Activated CD4-positive, alpha-beta T cell treated with anti-CD3 and anti-CD28 coated beads, Interleukin-10, Interleukin-2, amounts not matched to agents 100 ng/mL and 50 ng/mL, durations not matched to agents 16 hours and 8 hours (primary cell): ENCODE results near the gene TMEM43.

Source experiments
- DNase-seq: peaks from one replicate; pipeline ENCODE4 v3.0.0-alpha.2; 2020

Gene TMEM43

DNA sequence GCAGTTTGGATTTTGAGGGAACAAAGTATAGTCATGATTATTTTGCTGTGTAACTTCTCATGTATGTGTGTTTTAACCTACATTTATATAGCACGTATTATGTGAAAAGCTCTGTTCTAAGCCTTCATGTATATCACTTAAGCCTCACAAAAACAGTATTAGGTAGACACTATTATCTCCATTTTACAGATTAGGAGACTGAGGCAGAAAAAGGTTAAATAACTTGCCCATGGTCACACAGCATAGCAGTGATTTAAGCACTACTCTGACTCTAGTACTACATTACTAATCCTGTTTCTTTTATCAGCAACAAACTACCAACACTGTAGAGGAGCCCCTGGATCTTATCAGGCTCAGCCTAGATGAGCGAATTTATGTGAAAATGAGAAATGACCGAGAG, 56.4 kb downstream of the TMEM43 start:
- no peak for DNase-seq

- DNase-seq, result no peak
Measured at GRCh38 chr3:14183015-14183577, 58.2 kb downstream of the TMEM43 start.

- DNase-seq, result no peak
Measured at GRCh38 chr3:14186854-14187458, 62.1 kb downstream of the TMEM43 start.

- DNase-seq, result no peak
Measured at GRCh38 chr3:14188041-14188754, 63.3 kb downstream of the TMEM43 start.
